ENCODE data around the gene ENDOU. TPM values are rescaled to one million over a fixed set of nuclear protein-coding genes. Genes with fewer than 3 reads are reported as not detected.

ENDOU gene
- total RNA-seq, 2 donors from 2014 or later, result 0.49 TPM; not detected in 1

- ATAC-seq (ENCODE audit: insufficient number of reproducible peaks, low FRiP score, low read depth) (no peak), DNase-seq (ENCODE audit: low spot score) (no peak)
- peaks cover 34 to 43% of the 10 kb centered on the region in 2 donors for H3K4me1 ChIP-seq (ENCODE audit: control insufficient read depth in 1 of 2, low read depth in 2 of 2)
- H3K36me3 ChIP-seq, result no peaks in the 10 kb centered on the region
- H3K27ac ChIP-seq, result no peak overlapping the region
- H3K9me3 ChIP-seq, result no peaks in the 10 kb centered on the region
- H3K27me3 ChIP-seq (replicated peaks; ENCODE audit: insufficient read depth), result no peaks in the 10 kb centered on the region
- TF ChIP-seq CTCF (IDR thresholded peaks at IDR 0.05), result no peak
- H3K4me3 ChIP-seq, result peak overlapping the region; percentile 95
Observed at GRCh38 chr12:47772094-47772660, 46.9 kb upstream of the ENDOU start.

GRCh38 chr12:47771304-47771703 is 46.0 kb upstream of the ENDOU start:
- ATAC-seq (ENCODE audit: insufficient number of reproducible peaks, low FRiP score, low read depth) (no peak), DNase-seq (ENCODE audit: low spot score) (no peak)
- no peaks in the 10 kb centered on the region for H3K9me3 ChIP-seq
- H3K36me3 ChIP-seq, result no peaks in the 10 kb centered on the region
- H3K27ac ChIP-seq, result no peak overlapping the region
- no peaks in the 10 kb centered on the region for H3K27me3 ChIP-seq (replicated peaks; ENCODE audit: insufficient read depth)
- H3K4me1 ChIP-seq (ENCODE audit: control insufficient read depth in 1 of 2, low read depth in 2 of 2), result peaks cover 26 to 34% of the 10 kb centered on the region in 2 donors
- TF ChIP-seq CTCF (IDR thresholded peaks at IDR 0.05), result no peak
- H3K4me3 ChIP-seq, result no peak overlapping the region

GRCh38 chr12:47770086-47770726 is 44.9 kb upstream of the ENDOU start:
- H3K9me3 ChIP-seq, result no peaks in the 10 kb centered on the region
- ATAC-seq (ENCODE audit: insufficient number of reproducible peaks, low FRiP score, low read depth), result no peak
- H3K4me1 ChIP-seq (ENCODE audit: control insufficient read depth in 1 of 2, low read depth in 2 of 2), result peaks cover 18 to 23% of the 10 kb centered on the region in 2 donors
- H3K4me3 ChIP-seq, result no peak overlapping the region
- no peak for DNase-seq (ENCODE audit: low spot score)
- H3K36me3 ChIP-seq, result no peaks in the 10 kb centered on the region
- no peak overlapping the region for H3K27ac ChIP-seq
- no peaks in the 10 kb centered on the region for H3K27me3 ChIP-seq (replicated peaks; ENCODE audit: insufficient read depth)
- TF ChIP-seq CTCF (IDR thresholded peaks at IDR 0.05), result no peak

GRCh38 chr12:47769234-47770085 is 44.2 kb upstream of the ENDOU start:
- DNase-seq (ENCODE audit: low spot score) (no peak), ATAC-seq (ENCODE audit: insufficient number of reproducible peaks, low FRiP score, low read depth) (no peak)
- H3K4me1 ChIP-seq (ENCODE audit: control insufficient read depth in 1 of 2, low read depth in 2 of 2), result peaks cover 12 to 15% of the 10 kb centered on the region in 2 donors
- H3K4me3 ChIP-seq, result no peak overlapping the region
- no peaks in the 10 kb centered on the region for H3K27me3 ChIP-seq (replicated peaks; ENCODE audit: insufficient read depth)
- no peak overlapping the region for H3K27ac ChIP-seq
- no peaks in the 10 kb centered on the region for H3K9me3 ChIP-seq
- no peak for TF ChIP-seq CTCF (IDR thresholded peaks at IDR 0.05)
- H3K36me3 ChIP-seq, result no peaks in the 10 kb centered on the region

GRCh38 chr12:47768323-47768811 is 43.1 kb upstream of the ENDOU start:
- Histone ChIP-seq H3K27ac (no peak overlapping the region), H3K27me3 (replicated peaks; ENCODE audit: insufficient read depth) (no peaks in the 10 kb centered on the region), H3K4me3 (no peak overlapping the region), H3K4me1 (ENCODE audit: control insufficient read depth in 1 of 2, low read depth in 2 of 2) (peaks cover 6 to 9% of the 10 kb centered on the region in 2 donors), H3K9me3 (no peaks in the 10 kb centered on the region), H3K36me3 (no peaks in the 10 kb centered on the region)
- no peak for DNase-seq (ENCODE audit: low spot score)
- no peak for TF ChIP-seq CTCF (IDR thresholded peaks at IDR 0.05)
- ATAC-seq (ENCODE audit: insufficient number of reproducible peaks, low FRiP score, low read depth), result no peak
